ENCODE measurements around the gene ALDH3B1.

The ALDH3B1 gene

DNA sequence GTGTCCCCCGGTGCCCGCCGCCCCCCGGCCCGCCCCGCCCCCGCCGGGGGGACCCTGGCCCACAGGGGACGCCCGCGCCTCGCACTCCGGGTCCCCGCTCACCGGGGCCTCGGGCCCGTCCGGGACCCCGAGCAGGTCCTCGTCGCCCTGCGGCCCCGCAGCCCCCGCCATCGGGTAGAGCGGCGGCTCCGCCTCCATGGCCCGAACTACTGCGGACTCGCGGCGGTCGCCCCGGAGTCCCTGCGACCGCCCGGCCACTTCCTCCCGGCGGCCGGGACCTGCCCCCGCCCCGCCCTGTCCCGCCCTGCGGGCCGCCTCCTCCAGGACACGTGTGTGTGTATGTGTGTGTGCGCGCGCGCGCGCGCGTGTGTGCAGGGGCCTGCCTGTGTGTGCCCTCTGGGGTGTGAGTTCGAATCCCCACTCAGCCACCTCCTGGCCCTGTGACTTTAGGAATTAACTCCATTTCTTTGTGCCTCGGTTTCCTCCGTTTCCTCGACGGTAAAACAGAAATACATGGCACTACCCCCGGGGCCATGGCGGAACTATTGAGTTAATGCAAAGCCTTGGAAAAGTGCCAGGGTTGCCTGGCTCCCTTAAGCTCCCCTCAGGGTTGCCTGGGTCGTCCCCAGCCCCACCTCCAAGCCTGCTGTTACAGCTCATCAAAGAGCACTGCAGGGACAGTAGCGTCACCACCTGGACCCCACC, 6.1 kb upstream of the ALDH3B1 start, which contains the start of gene UNC93B1:
TSS of gene UNC93B1 (minus strand) at position 252 of the 705 bp plus-strand sequence. CDS start at position 198, 54 bp downstream.
- Histone ChIP-seq H3K9ac (ENCODE audit: insufficient read length) (peak within 1 kb of the TSS; percentile 53), H3K36me3 (ENCODE audit: insufficient read depth, low read length) (no peaks in the 10 kb centered on the region), H3K9me3 (ENCODE audit: low read depth, low read length) (no peaks in the 10 kb centered on the region), H3K4me3 (peak within 1 kb of the TSS; percentile 74), H3K27ac (no peak within 1 kb of the TSS)
- TF ChIP-seq FOXP2 (optimal IDR thresholded peaks at IDR 0.05; ENCODE audit: control extremely low read depth, extremely low read length, insufficient read depth): no peak
- TF ChIP-seq POLR2AphosphoS5 (IDR thresholded peaks at IDR 0.05; ENCODE audit: borderline replicate concordance, low read depth, low read length): no peak
- TF ChIP-seq EZH2 (IDR thresholded peaks at IDR 0.05): no peak
- peak; percentile 16 for DNase-seq (ENCODE audit: low read depth, low spot score)

DNA sequence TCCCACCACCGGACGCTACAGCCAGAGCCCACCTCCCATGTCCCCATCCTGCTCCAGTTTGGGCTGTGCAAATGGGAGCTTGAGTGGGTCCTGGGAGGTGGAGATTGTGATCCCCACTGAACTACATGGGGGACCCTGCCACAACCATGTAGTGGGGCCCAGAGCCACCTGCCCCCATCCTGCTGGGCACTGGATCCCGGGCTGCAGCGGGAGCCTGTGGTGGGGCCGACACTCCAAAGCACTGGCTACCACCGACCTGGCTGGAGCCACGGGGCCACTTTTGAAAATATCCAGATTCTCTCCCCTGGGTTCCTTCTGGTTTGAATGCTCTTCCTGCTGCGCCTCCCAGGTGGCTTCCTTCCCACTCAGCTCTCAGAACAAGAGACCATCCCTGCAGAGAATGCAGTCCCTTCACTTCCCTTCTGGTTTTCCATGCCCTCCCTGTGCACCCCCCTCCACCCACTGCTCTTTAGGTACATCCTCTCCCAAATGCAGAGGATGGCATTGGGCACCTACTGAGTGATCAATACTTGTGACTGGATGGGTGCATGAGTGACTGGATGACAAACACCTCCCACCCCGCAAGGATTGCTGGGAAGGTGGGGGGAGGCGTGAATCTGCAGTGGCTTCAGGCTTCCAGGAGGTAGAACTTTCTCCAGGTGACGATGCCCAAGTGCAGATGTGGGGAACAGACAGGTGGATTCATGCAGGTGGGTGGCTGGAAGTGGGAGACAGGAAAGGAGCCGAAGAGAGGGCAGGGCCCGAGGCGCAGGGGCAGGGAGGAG, 5.4 kb upstream of the ALDH3B1 start:
- Histone ChIP-seq H3K9me3 (ENCODE audit: low read depth, low read length) (no peaks in the 10 kb centered on the region), H3K36me3 (ENCODE audit: insufficient read depth, low read length) (no peaks in the 10 kb centered on the region), H3K4me3 (peak overlapping the region; percentile 74), H3K27ac (no peak overlapping the region), H3K9ac (ENCODE audit: insufficient read length) (no peak overlapping the region)
- no peak for DNase-seq (ENCODE audit: low read depth, low spot score)
- TF ChIP-seq EZH2 (IDR thresholded peaks at IDR 0.05) (no peak), FOXP2 (optimal IDR thresholded peaks at IDR 0.05; ENCODE audit: control extremely low read depth, extremely low read length, insufficient read depth) (no peak), POLR2AphosphoS5 (IDR thresholded peaks at IDR 0.05; ENCODE audit: borderline replicate concordance, low read depth, low read length) (no peak)

DNA sequence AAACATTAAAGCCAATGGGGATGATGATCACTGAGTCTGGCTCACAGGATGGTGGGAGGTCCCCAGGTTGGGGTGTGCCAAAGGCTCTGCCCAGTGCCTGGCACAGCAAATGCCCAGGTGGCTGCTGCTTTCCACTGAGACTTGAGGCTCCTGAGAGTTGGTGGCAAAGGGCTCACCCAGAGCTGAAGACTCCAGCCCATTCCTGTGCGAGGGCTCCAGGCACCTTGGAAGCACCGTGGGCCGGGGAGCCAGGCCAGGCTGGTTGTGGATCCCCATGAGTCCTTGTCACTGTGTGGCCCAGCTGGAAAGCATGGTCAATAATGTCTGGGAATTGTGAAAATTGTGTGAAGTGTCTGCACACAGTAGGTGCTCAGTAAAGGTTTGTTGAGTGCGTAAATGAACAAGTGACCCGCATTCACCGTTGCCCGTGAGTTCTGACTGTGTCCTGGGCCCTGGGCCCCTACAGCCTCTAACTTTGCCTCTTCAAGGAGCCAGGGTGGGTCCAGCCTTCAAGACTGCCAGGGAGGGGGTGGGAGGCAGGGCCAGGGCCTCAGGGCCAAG, 3.4 kb upstream of the ALDH3B1 start:
- no peak overlapping the region for H3K27ac ChIP-seq
- no peak for DNase-seq (ENCODE audit: low read depth, low spot score)
- H3K4me3 ChIP-seq: no peak overlapping the region
- H3K36me3 ChIP-seq (ENCODE audit: insufficient read depth, low read length): no peaks in the 10 kb centered on the region
- H3K9me3 ChIP-seq (ENCODE audit: low read depth, low read length): no peaks in the 10 kb centered on the region
- TF ChIP-seq EZH2 (IDR thresholded peaks at IDR 0.05) (no peak), FOXP2 (optimal IDR thresholded peaks at IDR 0.05; ENCODE audit: control extremely low read depth, extremely low read length, insufficient read depth) (no peak), POLR2AphosphoS5 (IDR thresholded peaks at IDR 0.05; ENCODE audit: borderline replicate concordance, low read depth, low read length) (no peak)
- H3K9ac ChIP-seq (ENCODE audit: insufficient read length): no peak overlapping the region

DNA sequence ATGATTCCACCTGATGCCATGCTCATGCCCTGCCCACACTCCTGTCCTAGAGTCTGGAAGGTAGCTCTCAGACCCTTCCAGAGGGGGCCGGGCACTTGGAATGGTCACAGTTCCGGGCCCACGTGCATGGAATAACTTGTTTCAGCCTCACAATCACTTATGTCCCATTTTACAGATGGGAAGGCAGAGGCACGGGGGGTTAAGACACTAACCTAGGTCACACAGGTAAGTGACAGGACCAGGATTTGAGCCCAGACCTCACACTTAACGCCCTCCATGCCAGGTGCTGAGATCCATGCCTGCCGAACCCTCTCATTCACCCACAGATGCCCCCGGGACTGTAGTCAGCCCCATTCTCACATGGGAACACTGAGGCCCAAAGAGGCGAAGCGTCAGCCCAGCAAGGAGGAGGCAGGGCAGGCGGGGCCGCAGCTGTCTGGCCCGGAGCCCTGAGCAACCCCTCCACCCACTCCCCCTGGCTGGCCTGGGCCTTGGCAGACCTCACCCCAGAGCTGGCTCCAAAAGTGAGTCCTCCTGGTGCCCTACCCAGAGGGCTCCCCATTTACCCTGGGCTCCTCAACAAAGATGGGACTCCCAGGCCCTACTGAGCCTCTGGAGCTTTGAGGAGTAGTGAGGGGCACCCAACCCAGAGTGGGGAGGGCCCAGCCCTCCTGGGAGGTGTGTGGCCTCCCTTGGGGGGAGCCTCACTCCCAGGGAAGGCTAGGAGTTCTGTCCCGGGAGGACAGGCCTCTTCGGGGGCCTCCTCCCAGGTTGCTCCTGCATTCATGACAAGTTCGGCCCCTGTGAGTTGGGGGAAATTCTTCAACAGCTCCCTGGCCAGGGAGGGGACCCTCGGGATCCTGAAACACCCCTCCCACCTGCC, 2.4 kb upstream of the ALDH3B1 start:
- no peaks in the 10 kb centered on the region for H3K36me3 ChIP-seq (ENCODE audit: insufficient read depth, low read length)
- H3K27ac ChIP-seq: no peak overlapping the region
- DNase-seq (ENCODE audit: low read depth, low spot score): no peak
- H3K4me3 ChIP-seq: no peak overlapping the region
- no peak overlapping the region for H3K9ac ChIP-seq (ENCODE audit: insufficient read length)
- no peaks in the 10 kb centered on the region for H3K9me3 ChIP-seq (ENCODE audit: low read depth, low read length)
- TF ChIP-seq EZH2 (IDR thresholded peaks at IDR 0.05) (no peak), POLR2AphosphoS5 (IDR thresholded peaks at IDR 0.05; ENCODE audit: borderline replicate concordance, low read depth, low read length) (no peak), FOXP2 (optimal IDR thresholded peaks at IDR 0.05; ENCODE audit: control extremely low read depth, extremely low read length, insufficient read depth) (no peak)

DNA sequence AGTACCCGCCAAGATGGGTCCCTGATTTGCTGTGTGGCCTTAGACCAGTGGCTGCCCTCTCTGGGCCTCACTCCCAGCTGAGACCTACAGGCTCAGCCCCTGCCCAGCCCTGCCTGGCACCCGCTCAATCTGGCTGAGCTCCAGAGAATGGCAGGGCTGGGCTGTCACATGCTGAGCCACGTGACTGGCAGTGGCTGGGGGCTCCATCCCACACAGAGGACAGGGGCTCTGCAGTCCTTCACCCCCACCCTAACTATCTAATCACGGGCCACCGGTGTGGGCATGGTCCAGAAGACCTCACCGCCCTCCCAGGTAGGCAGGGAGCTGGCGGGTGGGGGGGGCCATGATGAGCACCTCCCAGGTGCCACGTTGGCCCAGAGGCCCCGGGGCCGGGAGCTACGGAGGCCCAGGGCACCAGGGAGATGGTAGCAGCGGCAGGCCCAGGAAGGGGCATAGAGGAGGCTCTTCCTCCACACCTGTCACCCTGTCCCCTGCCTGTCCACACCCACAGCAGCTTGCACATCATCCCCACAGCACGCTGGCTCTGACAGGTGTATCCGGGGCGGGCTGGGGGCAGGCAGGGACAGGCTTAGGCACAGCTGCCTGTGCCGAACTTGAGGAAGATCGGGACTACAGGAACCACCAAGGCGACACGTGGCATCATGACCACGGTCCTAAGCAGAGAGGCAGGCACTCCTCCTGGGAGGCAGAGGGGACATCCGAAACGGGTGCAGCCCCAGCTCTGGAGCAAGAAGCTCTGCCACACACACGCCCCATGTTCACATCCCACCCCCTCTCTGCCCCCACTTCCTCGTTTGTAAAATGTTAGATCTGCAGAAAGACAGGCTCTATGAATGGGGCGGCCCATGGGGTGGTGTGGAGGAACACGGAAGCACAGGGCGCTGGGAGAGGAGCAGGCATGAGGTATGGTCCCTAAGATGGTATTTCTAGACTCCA, 1.5 kb upstream of the ALDH3B1 start:
- Histone ChIP-seq H3K27ac (no peak overlapping the region), H3K9ac (ENCODE audit: insufficient read length) (no peak overlapping the region), H3K36me3 (ENCODE audit: insufficient read depth, low read length) (no peaks in the 10 kb centered on the region), H3K9me3 (ENCODE audit: low read depth, low read length) (no peaks in the 10 kb centered on the region), H3K4me3 (no peak overlapping the region)
- TF ChIP-seq EZH2 (IDR thresholded peaks at IDR 0.05) (no peak), POLR2AphosphoS5 (IDR thresholded peaks at IDR 0.05; ENCODE audit: borderline replicate concordance, low read depth, low read length) (no peak), FOXP2 (optimal IDR thresholded peaks at IDR 0.05; ENCODE audit: control extremely low read depth, extremely low read length, insufficient read depth) (no peak)
- no peak for DNase-seq (ENCODE audit: low read depth, low spot score)

DNA sequence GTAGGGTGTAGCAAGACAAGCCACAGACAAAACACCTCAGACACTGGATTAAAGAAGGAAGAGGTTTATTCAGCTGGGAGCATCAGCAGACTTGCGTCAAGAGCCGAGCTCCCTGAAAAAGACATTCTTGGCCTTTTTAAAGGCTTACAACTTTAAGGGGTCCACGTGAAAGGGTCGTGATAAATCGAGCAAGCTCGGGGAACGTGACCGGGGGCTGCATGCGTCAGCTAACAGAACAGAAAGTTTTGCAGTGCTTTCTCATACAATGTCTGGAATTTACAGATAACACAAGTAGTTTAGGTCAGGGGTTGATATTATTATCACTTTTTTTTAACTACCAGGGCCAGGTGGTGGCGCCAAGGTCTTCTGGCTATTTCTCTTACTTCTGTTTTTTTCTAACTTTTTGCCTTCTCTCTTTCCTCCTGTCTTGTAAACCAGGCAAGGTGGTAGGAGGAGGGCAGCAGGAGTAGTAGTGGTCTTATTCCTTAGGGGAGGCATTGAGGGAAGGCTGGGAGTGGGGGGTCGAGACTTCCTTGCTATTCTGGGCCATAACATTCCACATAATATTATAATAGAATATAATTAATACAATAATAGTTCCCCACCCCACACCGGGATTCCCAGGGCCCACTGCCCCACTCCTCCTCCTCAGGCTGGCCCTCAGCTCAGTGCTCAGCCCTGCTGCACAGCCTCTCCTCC, 587 bp upstream of the ALDH3B1 start:
- no peak overlapping the region for H3K27ac ChIP-seq

More for the DNA sequence above, 587 bp upstream of the ALDH3B1 start:
- Histone ChIP-seq H3K36me3 (ENCODE audit: insufficient read depth, low read length) (no peaks in the 10 kb centered on the region), H3K9ac (ENCODE audit: insufficient read length) (no peak overlapping the region), H3K4me3 (no peak overlapping the region), H3K9me3 (ENCODE audit: low read depth, low read length) (no peaks in the 10 kb centered on the region)
- no peak for DNase-seq (ENCODE audit: low read depth, low spot score)
- no peak for TF ChIP-seq FOXP2 (optimal IDR thresholded peaks at IDR 0.05; ENCODE audit: control extremely low read depth, extremely low read length, insufficient read depth)

Data from SK-N-MC (cell line).